Activated CD8-positive, alpha-beta memory T cell treated with anti-CD3 and anti-CD28 coated beads, Interleukin-2, amount 50 U/mL, for 1 hour (primary cell): Measurements from ENCODE around the gene TIMM22.

Experiments
- DNase-seq: peaks from one replicate; pipeline ENCODE4 v3.0.0-alpha.2; 2020; ENCODE audit errors: extremely low read depth

Gene TIMM22

GRCh38 chr17:1019451-1019850, 22.5 kb downstream of the TIMM22 start:
- DNase-seq, result no peak

GRCh38 chr17:1021147-1021546, 24.2 kb downstream of the TIMM22 start:
- no peak for DNase-seq

- DNase-seq, result no peak
Measured at GRCh38 chr17:1022278-1023024, 25.5 kb downstream of the TIMM22 start.

- DNase-seq, result no peak
Measured at GRCh38 chr17:1024076-1024475, 27.1 kb downstream of the TIMM22 start.

GRCh38 chr17:1025733-1026598, 29.0 kb downstream of the TIMM22 start:
- no peak for DNase-seq

GRCh38 chr17:1026599-1026975, 29.7 kb downstream of the TIMM22 start:
- DNase-seq, result no peak

GRCh38 chr17:1027044-1027443, 30.1 kb downstream of the TIMM22 start:
- no peak for DNase-seq

- no peak for DNase-seq
Measured at GRCh38 chr17:1029196-1029921, 32.4 kb downstream of the TIMM22 start.

- no peak for DNase-seq
Measured at GRCh38 chr17:1029922-1030644, 33.2 kb downstream of the TIMM22 start.

- DNase-seq, result no peak
Measured at GRCh38 chr17:1030684-1031532, 34.0 kb downstream of the TIMM22 start.

- DNase-seq, result no peak
Measured at GRCh38 chr17:1031711-1032110, 34.8 kb downstream of the TIMM22 start.

- no peak for DNase-seq
Measured at GRCh38 chr17:1032391-1032790, 35.5 kb downstream of the TIMM22 start.

- DNase-seq, result no peak
Measured at GRCh38 chr17:1033503-1033902, 36.6 kb downstream of the TIMM22 start.

GRCh38 chr17:1034652-1035210, 37.8 kb downstream of the TIMM22 start:
- DNase-seq, result no peak

GRCh38 chr17:1035546-1036170, 38.7 kb downstream of the TIMM22 start:
- no peak for DNase-seq

GRCh38 chr17:1036171-1036844, 39.4 kb downstream of the TIMM22 start:
- no peak for DNase-seq

- DNase-seq, result no peak
Measured at GRCh38 chr17:1036845-1037237, 39.9 kb downstream of the TIMM22 start.

GRCh38 chr17:1037238-1037879, 40.4 kb downstream of the TIMM22 start:
- no peak for DNase-seq
